Neural crest cell (in vitro differentiated cells): ENCODE data around the gene TCAIM. TPM values are rescaled to one million over a fixed set of nuclear protein-coding genes. Genes with fewer than 3 reads are reported as not detected.

Experiments used
- DNase-seq: peaks from one replicate; pipeline ENCODE4 v3.0.0; 2021; ENCODE audit warnings: low read depth, mixed read lengths, low spot score
- H3K27ac Mint-ChIP-seq: one replicate; pipeline ENCODE4 v1.8.0; 2021; ENCODE audit warnings: mild to moderate bottlenecking, mixed read lengths; ENCODE audit not compliant: unreplicated experiment
- H3K27me3 Mint-ChIP-seq: 2 replicates; pipeline ENCODE4 v1.8.0; 2021; ENCODE audit warnings: low read depth, mild to moderate bottlenecking, mixed read lengths
- H3K36me3 Mint-ChIP-seq: 2 replicates; pipeline ENCODE4 v1.8.0; 2021; ENCODE audit warnings: low read depth, mild to moderate bottlenecking, mixed read lengths
- H3K4me1 Mint-ChIP-seq: 2 replicates; pipeline ENCODE4 v1.8.0; 2021; ENCODE audit warnings: mixed read lengths
- H3K4me3 Mint-ChIP-seq: one replicate; pipeline ENCODE4 v1.8.0; 2021; ENCODE audit warnings: mild to moderate bottlenecking, mixed read lengths
- H3K9me3 Mint-ChIP-seq: 2 replicates; pipeline ENCODE4 v1.8.0; 2021; ENCODE audit warnings: mixed read lengths
- total RNA-seq: library from RNA; stranded (reverse); gene quantifications from 2 replicates; pipeline ENCODE4 v1.2.1, GENCODE V29; 2021
- TF ChIP-seq, protein P1 (sequence below): fragments of 200-600 bp; sonication (generic); conservative IDR thresholded peaks from 2 replicates; pipeline ENCODE4 v1.5.0; 2021; ENCODE audit warnings: antibody characterized with exemption, mild to moderate bottlenecking

TCAIM gene
- total RNA-seq, 1 donor from 2014 or later, result 25.3 TPM

DNA sequence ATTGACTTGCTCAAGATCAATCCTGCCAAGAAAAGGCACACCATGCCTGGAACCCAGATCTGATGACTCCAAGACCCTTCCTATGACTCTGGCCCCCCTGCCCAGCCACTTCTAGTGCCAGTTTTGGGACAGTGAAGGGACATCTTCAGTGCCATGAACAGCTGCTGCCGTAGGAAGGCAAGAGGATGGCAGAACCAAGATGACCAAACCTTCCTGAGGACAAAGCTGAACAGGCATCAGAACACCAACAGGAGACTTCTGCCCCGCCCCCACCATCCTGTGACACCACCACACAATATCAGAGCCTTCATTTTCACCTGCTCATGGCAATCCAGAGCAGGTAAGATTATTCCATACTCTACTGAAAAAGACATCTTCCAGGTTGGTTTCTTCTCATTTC is 105.9 kb downstream of the TCAIM start:
- Mint-ChIP-seq H3K4me1 (no peaks in the 10 kb centered on the region), H3K27ac (no peak overlapping the region), H3K36me3 (peaks cover 62% of the 10 kb centered on the region), H3K27me3 (no peaks in the 10 kb centered on the region), H3K9me3 (no peaks in the 10 kb centered on the region), H3K4me3 (no peak overlapping the region)
- DNase-seq, result no peak
- TF ChIP-seq, protein P1, sequence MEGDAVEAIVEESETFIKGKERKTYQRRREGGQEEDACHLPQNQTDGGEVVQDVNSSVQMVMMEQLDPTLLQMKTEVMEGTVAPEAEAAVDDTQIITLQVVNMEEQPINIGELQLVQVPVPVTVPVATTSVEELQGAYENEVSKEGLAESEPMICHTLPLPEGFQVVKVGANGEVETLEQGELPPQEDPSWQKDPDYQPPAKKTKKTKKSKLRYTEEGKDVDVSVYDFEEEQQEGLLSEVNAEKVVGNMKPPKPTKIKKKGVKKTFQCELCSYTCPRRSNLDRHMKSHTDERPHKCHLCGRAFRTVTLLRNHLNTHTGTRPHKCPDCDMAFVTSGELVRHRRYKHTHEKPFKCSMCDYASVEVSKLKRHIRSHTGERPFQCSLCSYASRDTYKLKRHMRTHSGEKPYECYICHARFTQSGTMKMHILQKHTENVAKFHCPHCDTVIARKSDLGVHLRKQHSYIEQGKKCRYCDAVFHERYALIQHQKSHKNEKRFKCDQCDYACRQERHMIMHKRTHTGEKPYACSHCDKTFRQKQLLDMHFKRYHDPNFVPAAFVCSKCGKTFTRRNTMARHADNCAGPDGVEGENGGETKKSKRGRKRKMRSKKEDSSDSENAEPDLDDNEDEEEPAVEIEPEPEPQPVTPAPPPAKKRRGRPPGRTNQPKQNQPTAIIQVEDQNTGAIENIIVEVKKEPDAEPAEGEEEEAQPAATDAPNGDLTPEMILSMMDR, result no peak

DNA sequence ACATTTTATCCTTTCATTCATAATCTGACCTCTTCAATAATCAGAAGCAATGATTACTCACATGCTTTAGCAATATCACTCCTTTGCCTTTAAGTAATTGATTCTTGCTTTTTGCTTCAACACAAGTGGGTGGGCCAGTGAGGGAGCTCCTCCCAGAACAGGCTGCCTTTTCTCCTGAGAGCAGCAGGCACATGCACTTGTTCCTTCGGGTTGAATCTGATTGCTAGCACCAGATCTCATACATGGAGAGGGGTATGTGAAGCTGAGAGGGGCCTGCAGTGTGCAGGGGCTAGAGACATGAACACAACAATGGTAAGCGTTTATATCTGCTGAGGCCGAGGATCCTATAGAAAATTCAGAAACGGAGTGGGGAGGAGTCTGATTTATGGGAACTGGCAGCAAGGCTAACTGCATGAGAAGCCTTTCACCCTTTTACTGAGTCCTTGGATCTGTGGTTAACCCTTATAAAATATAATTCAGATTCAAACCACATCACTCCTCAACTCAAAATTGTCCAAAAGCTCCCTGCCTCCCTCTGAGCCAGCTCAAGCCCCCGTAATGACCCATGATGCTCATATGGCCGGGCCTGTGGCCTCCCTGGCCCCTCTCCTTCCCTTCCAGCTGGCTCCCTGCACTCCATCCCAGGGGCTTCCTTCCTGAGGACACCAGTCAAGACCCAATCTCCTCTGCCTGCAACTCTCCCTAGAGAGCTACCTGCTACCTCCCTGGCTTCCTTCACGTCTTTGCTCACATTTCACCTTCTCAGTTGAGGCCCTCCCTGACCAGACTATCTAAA is 106.5 kb downstream of the TCAIM start:
- Mint-ChIP-seq H3K27me3 (no peaks in the 10 kb centered on the region), H3K4me1 (no peaks in the 10 kb centered on the region), H3K27ac (no peak overlapping the region), H3K4me3 (no peak overlapping the region), H3K36me3 (peaks cover 61% of the 10 kb centered on the region), H3K9me3 (no peaks in the 10 kb centered on the region)
- TF ChIP-seq, protein P1, result no peak
- DNase-seq, result no peak

DNA sequence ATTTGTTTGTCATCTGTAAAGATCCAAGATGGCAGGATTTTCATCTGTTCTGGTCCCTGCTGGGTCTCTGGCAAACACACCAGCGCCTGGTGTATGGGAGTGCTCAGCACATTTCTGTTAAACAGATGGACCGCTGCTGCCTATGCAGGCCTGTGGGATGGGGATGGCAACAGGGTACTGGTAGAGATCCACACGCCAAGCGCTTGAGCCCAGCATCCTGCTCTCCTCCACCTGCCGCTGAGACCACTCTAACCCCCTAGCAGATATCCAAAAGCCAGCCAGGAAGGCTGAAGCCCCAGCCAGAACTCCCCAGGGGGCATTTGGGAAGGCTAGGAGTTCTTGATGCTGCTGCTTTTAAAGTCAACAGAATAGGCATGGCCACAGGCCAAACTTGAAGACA is 107.2 kb downstream of the TCAIM start:
- H3K9me3 Mint-ChIP-seq, result no peaks in the 10 kb centered on the region
- no peak for DNase-seq
- H3K27ac Mint-ChIP-seq, result no peak overlapping the region
- no peak overlapping the region for H3K4me3 Mint-ChIP-seq
- TF ChIP-seq, protein P1, result no peak
- H3K27me3 Mint-ChIP-seq, result no peaks in the 10 kb centered on the region
- no peaks in the 10 kb centered on the region for H3K4me1 Mint-ChIP-seq
- H3K36me3 Mint-ChIP-seq, result peaks cover 63% of the 10 kb centered on the region

DNA sequence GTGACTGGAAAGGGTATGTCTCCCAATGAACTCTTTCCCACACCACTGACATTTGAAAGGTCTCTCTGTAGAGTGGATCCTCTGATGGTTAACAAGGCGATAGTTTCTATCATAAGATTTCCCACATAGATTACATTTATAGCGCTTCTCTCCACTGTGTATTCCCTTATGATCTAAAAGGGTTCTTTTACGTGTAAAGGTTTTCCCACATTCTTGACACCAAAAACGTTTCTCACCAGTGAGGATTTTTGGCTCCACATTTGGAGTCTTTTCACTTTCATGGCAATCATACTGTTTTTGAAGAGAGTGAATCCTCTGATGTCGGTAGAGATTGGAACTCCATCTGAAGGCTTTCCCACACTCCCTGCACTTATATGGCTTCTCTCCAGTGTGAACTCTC is 108.4 kb downstream of the TCAIM start:
- Mint-ChIP-seq H3K27me3 (no peaks in the 10 kb centered on the region), H3K4me1 (no peaks in the 10 kb centered on the region), H3K36me3 (peaks cover 67% of the 10 kb centered on the region), H3K4me3 (no peak overlapping the region), H3K9me3 (no peaks in the 10 kb centered on the region), H3K27ac (no peak overlapping the region)
- no peak for DNase-seq
- TF ChIP-seq, protein P1, result no peak

DNA sequence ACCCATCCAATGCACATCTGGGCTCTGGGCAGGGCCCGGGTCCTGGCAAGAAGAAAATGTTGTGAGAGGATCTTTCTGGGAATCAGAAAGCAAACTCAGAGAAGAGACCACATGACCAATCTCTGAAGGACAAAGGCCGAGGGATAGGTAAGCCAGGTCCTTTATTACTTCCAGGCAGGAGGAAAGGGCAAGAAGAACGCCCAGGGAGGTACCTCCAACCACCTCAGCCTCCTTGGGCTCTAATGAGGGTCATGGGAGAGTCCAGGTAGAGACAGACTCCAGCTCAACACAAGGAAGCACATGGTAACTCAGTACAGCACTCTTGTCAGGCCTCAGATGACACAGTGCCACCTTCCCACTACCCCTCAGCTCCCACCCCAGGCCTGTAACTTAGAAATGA is 112.9 kb downstream of the TCAIM start:
- Mint-ChIP-seq H3K9me3 (no peaks in the 10 kb centered on the region), H3K36me3 (peaks cover 62% of the 10 kb centered on the region), H3K27me3 (no peaks in the 10 kb centered on the region), H3K27ac (no peak overlapping the region), H3K4me1 (no peaks in the 10 kb centered on the region), H3K4me3 (no peak overlapping the region)
- DNase-seq, result no peak
- TF ChIP-seq, protein P1, result no peak
